Neuronal stem cell (in vitro differentiated cells): ENCODE results near the gene DPRX.

Experiments
- DNase-seq: peaks from one replicate; pipeline ENCODE4 v3.0.0-alpha.2; 2013; ENCODE audit warnings: low spot score
- H2AFZ ChIP-seq: one replicate; pipeline ENCODE4 v1.6.1; 2013; ENCODE audit warnings: mild to moderate bottlenecking, low read length, inconsistent platforms
- H2AK5ac ChIP-seq: 2 replicates; pipeline ENCODE4 v1.6.1; 2013; ENCODE audit warnings: low read depth, mild to moderate bottlenecking, inconsistent platforms, low read length, moderate library complexity, mixed read lengths
- H2BK120ac ChIP-seq: 2 replicates; pipeline ENCODE4 v1.6.1; 2013; ENCODE audit warnings: low read depth, mild to moderate bottlenecking, inconsistent platforms, low read length, moderate library complexity, mixed read lengths
- H2BK12ac ChIP-seq: one replicate; pipeline ENCODE4 v1.6.1; 2013; ENCODE audit warnings: low read length, inconsistent platforms
- H2BK15ac ChIP-seq: 2 replicates; pipeline ENCODE4 v1.6.1; 2013; ENCODE audit warnings: mild to moderate bottlenecking, low read length, inconsistent platforms, mixed read lengths
- H2BK5ac ChIP-seq: one replicate; pipeline ENCODE4 v1.6.1; 2013; ENCODE audit warnings: inconsistent platforms, mild to moderate bottlenecking, low read length, moderate library complexity
- H3K14ac ChIP-seq: one replicate; pipeline ENCODE4 v1.6.1; 2013; ENCODE audit warnings: low read length, inconsistent platforms
- H3K18ac ChIP-seq: 2 replicates; pipeline ENCODE4 v1.6.1; 2013; ENCODE audit warnings: low read length, inconsistent platforms
- H3K23ac ChIP-seq: 2 replicates; pipeline ENCODE4 v1.6.1; 2013; ENCODE audit warnings: low read depth, mild to moderate bottlenecking, mixed read lengths, low read length, inconsistent platforms; ENCODE audit not compliant: poor library complexity
- H3K27ac ChIP-seq: replicated peaks from 3 replicates; pipeline ENCODE4 v1.5.1; 2013; ENCODE audit warnings: low read length, inconsistent platforms
- H3K27me3 ChIP-seq, 3 experiments: 2 replicates each; pipeline ENCODE4 v1.6.1; 2013; ENCODE audit warnings: low read length in 3 of 3, mild to moderate bottlenecking in 2 of 3, inconsistent platforms in 1 of 3, low read depth in 1 of 3, mixed read lengths in 1 of 3, moderate library complexity in 1 of 3; ENCODE audit not compliant: control insufficient read depth in 3 of 3, insufficient read depth in 3 of 3
- H3K36me3 ChIP-seq, 2 donors: replicated peaks in 1 of 2; 2 replicates each; pipeline ENCODE4 v1.6.1; 2013; ENCODE audit warnings: low read length in 2 of 2; ENCODE audit not compliant: control insufficient read depth in 2 of 2, insufficient read depth in 2 of 2
- H3K4ac ChIP-seq: 2 replicates; pipeline ENCODE4 v1.6.1; 2013; ENCODE audit warnings: inconsistent platforms, mild to moderate bottlenecking, low read length, moderate library complexity
- H3K4me1 ChIP-seq, 2 donors: 1 replicate in 1 of 2; 2 replicates in 1 of 2; pipeline ENCODE4 v1.6.1; 2013; ENCODE audit warnings: low read length in 2 of 2, low read depth in 1 of 2; ENCODE audit not compliant: control insufficient read depth in 2 of 2, insufficient read depth in 1 of 2
- H3K4me2 ChIP-seq: one replicate; pipeline ENCODE4 v1.6.1; 2013; ENCODE audit warnings: mild to moderate bottlenecking, low read length, inconsistent platforms; ENCODE audit not compliant: insufficient read depth, poor library complexity, severe bottlenecking
- H3K4me3 ChIP-seq, 2 donors: 2 replicates each; pipeline ENCODE4 v1.5.1; 2013; ENCODE audit warnings: low read length in 2 of 2, mild to moderate bottlenecking in 2 of 2, inconsistent platforms in 1 of 2, moderate library complexity in 1 of 2
- H3K79me1 ChIP-seq: one replicate; pipeline ENCODE4 v1.6.1; 2013; ENCODE audit warnings: low read depth, mild to moderate bottlenecking, inconsistent platforms, low read length, moderate library complexity
- H3K9ac ChIP-seq: one replicate; pipeline ENCODE4 v1.6.1; 2013; ENCODE audit warnings: mild to moderate bottlenecking, low read depth, low read length, inconsistent platforms; ENCODE audit not compliant: poor library complexity
- H3K9me3 ChIP-seq, 2 donors: replicated peaks in 1 of 2; 2 replicates each; pipeline versions ENCODE3 to v1.6.1; 2013; ENCODE audit warnings: low read length in 2 of 2, mild to moderate bottlenecking in 2 of 2, inconsistent platforms in 1 of 2, low read depth in 1 of 2, mixed read lengths in 1 of 2, moderate library complexity in 1 of 2; ENCODE audit not compliant: control insufficient read depth in 2 of 2, insufficient read depth in 1 of 2
- H4K8ac ChIP-seq: one replicate; pipeline ENCODE4 v1.6.1; 2013; ENCODE audit warnings: low read depth, mild to moderate bottlenecking, inconsistent platforms, low read length, moderate library complexity
- H4K91ac ChIP-seq: one replicate; pipeline ENCODE4 v1.6.1; 2013; ENCODE audit warnings: low read length, low read depth, mild to moderate bottlenecking, inconsistent platforms; ENCODE audit not compliant: poor library complexity
- WGBS, 2 donors: extraction: QIAGEN DNeasy Blood & Tissue Kit; methylation state at CpG; one replicate each; pipeline ENCODE4 v1.1.7; 2013; ENCODE audit warnings: missing lambda C conversion rate in 2 of 2, mixed read lengths in 1 of 2; ENCODE audit not compliant: insufficient read length in 2 of 2, insufficient replicate concordance in 1 of 2; ENCODE audit errors: extremely low coverage in 2 of 2; 5-methylcytosine and 5-hydroxymethylcytosine counted together

The DPRX gene

GRCh38 chr19:53600217-53600616, 31.6 kb upstream of the DPRX start:
- Histone ChIP-seq H4K91ac (no peak overlapping the region), H2AFZ (no peak overlapping the region), H3K4me1 (no peaks in the 10 kb centered on the region), H3K4ac (no peak overlapping the region), H3K36me3 (no peaks in the 10 kb centered on the region), H3K27me3 (no peaks in the 10 kb centered on the region), H2BK5ac (no peak overlapping the region), H3K9me3 (peaks cover 0 to 4% of the 10 kb centered on the region in 2 donors), H3K18ac (no peak overlapping the region), H3K79me1 (no peaks in the 10 kb centered on the region), H3K14ac (no peak overlapping the region), H3K9ac (no peak overlapping the region), H3K4me3 (no peak overlapping the region), H2BK12ac (no peak overlapping the region), H2AK5ac (no peak overlapping the region), H3K4me2 (no peak overlapping the region), H2BK15ac (no peak overlapping the region), H3K23ac (no peak overlapping the region), H2BK120ac (no peak overlapping the region), H3K27ac (no peak overlapping the region), H4K8ac (no peak overlapping the region)
- DNase-seq: no peak
- WGBS, 2 donors: no CpG with 5 or more reads among the region's 4 CpGs

- no peaks in the 10 kb centered on the region for H3K79me1 ChIP-seq
- no peak overlapping the region for H3K23ac ChIP-seq
- H2AK5ac ChIP-seq: peak overlapping the region; percentile 43
- no CpG with 5 or more reads among the region's 15 CpGs for WGBS, 2 donors
- H3K27ac ChIP-seq: no peak overlapping the region
- peak overlapping the region; percentile 56 for H3K14ac ChIP-seq
- H2AFZ ChIP-seq: no peak overlapping the region
- no peak for DNase-seq
- no peak overlapping the region for H3K4me2 ChIP-seq
- no peak overlapping the region for H3K4ac ChIP-seq
- no peak overlapping the region for H2BK12ac ChIP-seq
- no peak overlapping the region for H4K8ac ChIP-seq
- peak overlapping the region; percentile 83 for H3K18ac ChIP-seq
- H3K4me1 ChIP-seq: no peaks in the 10 kb centered on the region
- H3K9me3 ChIP-seq: peaks cover 3 to 4% of the 10 kb centered on the region in 2 donors
- no peaks in the 10 kb centered on the region for H3K36me3 ChIP-seq
- peak overlapping the region; percentile 22 for H2BK5ac ChIP-seq
- H3K4me3 ChIP-seq: no peak overlapping the region
- no peak overlapping the region for H2BK15ac ChIP-seq
- H3K9ac ChIP-seq: peak overlapping the region; percentile 21
- H3K27me3 ChIP-seq: no peaks in the 10 kb centered on the region
- no peak overlapping the region for H2BK120ac ChIP-seq
- H4K91ac ChIP-seq: no peak overlapping the region
Measured at GRCh38 chr19:53606031-53606430, 25.8 kb upstream of the DPRX start.

GRCh38 chr19:53608381-53608780, 23.4 kb upstream of the DPRX start:
- no peak overlapping the region for H3K4me3 ChIP-seq
- no peak overlapping the region for H2BK15ac ChIP-seq
- H4K8ac ChIP-seq: no peak overlapping the region
- no peak overlapping the region for H3K4ac ChIP-seq
- no peak overlapping the region for H3K18ac ChIP-seq
- no peak overlapping the region for H3K9ac ChIP-seq
- no CpG with 5 or more reads among the region's 12 CpGs for WGBS, 2 donors
- no peak overlapping the region for H3K4me2 ChIP-seq
- H2AFZ ChIP-seq: no peak overlapping the region
- no peak overlapping the region for H3K27ac ChIP-seq
- no peaks in the 10 kb centered on the region for H3K27me3 ChIP-seq
- H4K91ac ChIP-seq: no peak overlapping the region
- H2AK5ac ChIP-seq: no peak overlapping the region
- H3K14ac ChIP-seq: no peak overlapping the region
- no peak for DNase-seq
- no peaks in the 10 kb centered on the region for H3K36me3 ChIP-seq
- no peak overlapping the region for H2BK120ac ChIP-seq
- H2BK12ac ChIP-seq: no peak overlapping the region
- H3K23ac ChIP-seq: no peak overlapping the region
- no peaks in the 10 kb centered on the region for H3K4me1 ChIP-seq
- peaks cover 0 to 3% of the 10 kb centered on the region in 2 donors for H3K9me3 ChIP-seq
- H3K79me1 ChIP-seq: no peaks in the 10 kb centered on the region
- H2BK5ac ChIP-seq: no peak overlapping the region

DNA sequence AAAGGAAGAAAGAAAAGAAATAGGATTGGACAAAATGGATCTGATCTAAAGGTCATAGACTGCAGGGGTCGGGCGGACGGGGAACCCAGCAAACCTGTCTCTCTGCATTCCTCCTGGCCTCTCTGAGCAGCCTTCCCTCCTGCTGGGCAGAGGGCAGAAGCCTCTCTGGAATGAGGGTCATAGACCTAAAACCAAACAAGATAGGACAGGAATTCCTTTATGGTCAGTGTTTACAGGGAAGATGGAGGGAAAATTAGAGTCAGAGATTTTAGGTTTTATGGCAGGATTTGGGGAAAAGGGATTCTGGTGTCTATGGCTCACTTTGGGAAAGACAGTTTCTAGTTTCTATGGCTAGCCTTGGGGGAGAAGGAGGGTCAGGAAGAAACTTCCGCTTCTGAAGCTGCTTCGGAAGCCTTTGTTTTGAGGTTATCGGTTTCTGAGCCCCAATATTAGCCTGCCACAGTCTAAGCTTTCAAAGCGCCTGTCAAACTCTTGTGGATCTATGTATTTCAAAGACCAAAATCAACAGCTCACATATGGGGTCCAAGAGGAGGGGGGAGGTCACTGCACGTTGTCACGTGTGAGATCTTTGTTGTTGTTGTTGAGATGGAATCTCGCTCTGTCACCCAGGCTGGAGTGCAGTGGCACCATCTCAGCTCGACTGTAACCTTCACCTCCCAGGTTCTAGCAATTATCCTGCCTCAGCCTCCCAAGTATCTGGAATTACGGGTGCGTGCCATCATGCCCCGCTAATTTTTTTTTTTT, 18.9 kb upstream of the DPRX start:
- H2AK5ac ChIP-seq: no peak overlapping the region
- H4K8ac ChIP-seq: no peak overlapping the region
- H3K4me2 ChIP-seq: no peak overlapping the region
- H3K4me1 ChIP-seq: no peaks in the 10 kb centered on the region
- H4K91ac ChIP-seq: no peak overlapping the region
- H3K27ac ChIP-seq: no peak overlapping the region
- no peak overlapping the region for H2BK120ac ChIP-seq
- no peak overlapping the region for H2BK12ac ChIP-seq
- no peaks in the 10 kb centered on the region for H3K79me1 ChIP-seq
- no peak overlapping the region for H3K9ac ChIP-seq
- no peak overlapping the region for H3K14ac ChIP-seq
- H3K23ac ChIP-seq: no peak overlapping the region
- H3K36me3 ChIP-seq: no peaks in the 10 kb centered on the region
- no peak overlapping the region for H3K4me3 ChIP-seq
- no peak overlapping the region for H2BK15ac ChIP-seq
- DNase-seq: no peak
- no CpG with 5 or more reads among the region's 14 CpGs for WGBS, 2 donors
- peaks cover 0 to 3% of the 10 kb centered on the region in 2 donors for H3K9me3 ChIP-seq
- H3K18ac ChIP-seq: no peak overlapping the region
- peak overlapping the region; percentile 16 for H2AFZ ChIP-seq
- H3K27me3 ChIP-seq: no peaks in the 10 kb centered on the region
- H2BK5ac ChIP-seq: no peak overlapping the region
- H3K4ac ChIP-seq: no peak overlapping the region
